WTC11 (cell line): ENCODE results near the gene WDR72. TPM values are rescaled to one million over a fixed set of nuclear protein-coding genes. Genes with fewer than 3 reads are reported as not detected.

ENCODE experiments used
- ATAC-seq: fragments of 200-7000 bp; cut with Tn5 transposase; 2 replicates; pipeline ENCODE4 v1.10.0; 2021; ENCODE audit warnings: mild to moderate bottlenecking, moderate library complexity
- CTCF ChIA-PET: fragments of 300-600 bp; sonication (Branson Sonifier 250); formaldehyde crosslinking; loops from one replicate; lab custom pipeline; 2021; ENCODE audit warnings: antibody characterized with exemption; lab: Charles Lee
- POLR2A ChIA-PET: fragments of 350-600 bp; sonication (Branson Sonifier 250); formaldehyde crosslinking; loops from one replicate; lab custom pipeline; 2021; ENCODE audit warnings: antibody characterized with exemption; lab: Charles Lee
- DNase-seq: peaks from one replicate; pipeline ENCODE4 v3.0.0; 2021; ENCODE audit warnings: low spot score
- H3K27ac Mint-ChIP-seq: 2 replicates; pipeline ENCODE4 v1.8.0; 2021; ENCODE audit warnings: mixed read lengths
- H3K27me3 Mint-ChIP-seq: 2 replicates; pipeline ENCODE4 v1.8.0; 2021; ENCODE audit warnings: low read depth, mild to moderate bottlenecking, moderate library complexity, mixed read lengths
- H3K36me3 Mint-ChIP-seq: 2 replicates; pipeline ENCODE4 v1.8.0; 2021; ENCODE audit warnings: mixed read lengths
- H3K4me1 Mint-ChIP-seq: 2 replicates; pipeline ENCODE4 v1.8.0; 2022; ENCODE audit warnings: mixed read lengths
- H3K4me3 Mint-ChIP-seq: 2 replicates; pipeline ENCODE4 v1.8.0; 2021; ENCODE audit warnings: mild to moderate bottlenecking, moderate library complexity, mixed read lengths
- H3K9me3 Mint-ChIP-seq: 2 replicates; pipeline ENCODE4 v1.8.0; 2021; ENCODE audit warnings: mixed read lengths
- AR ChIP-seq: fragments of 250-450 bp; sonication (Bioruptor Pico); IDR thresholded peaks from 2 replicates; pipeline ENCODE4 v1.9.0; 2021; ENCODE audit warnings: mild to moderate bottlenecking
- CDX4 ChIP-seq: fragments of 250-450 bp; sonication (Bioruptor Pico); IDR thresholded peaks from 2 replicates; pipeline ENCODE4 v1.9.0; 2021; ENCODE audit warnings: moderate library complexity, mild to moderate bottlenecking, inconsistent platforms, borderline replicate concordance
- ETV6 ChIP-seq: sonication (generic); formaldehyde crosslinking; IDR thresholded peaks from 2 replicates; pipeline ENCODE4 v1.8.1; 2022; ENCODE audit warnings: mild to moderate bottlenecking, missing genetic modification reagents
- FOXK1 ChIP-seq: sonication (generic); formaldehyde crosslinking; IDR thresholded peaks from 2 replicates; pipeline ENCODE4 v1.8.0; 2022; ENCODE audit warnings: mild to moderate bottlenecking, moderate library complexity, missing genetic modification reagents
- GTF2I ChIP-seq: fragments of 250-450 bp; sonication (Bioruptor Pico); conservative IDR thresholded peaks from 2 replicates; pipeline ENCODE4 v1.4.0; 2021; ENCODE audit warnings: mild to moderate bottlenecking
- IRF2 ChIP-seq: sonication (generic); formaldehyde crosslinking; IDR thresholded peaks from 2 replicates; pipeline ENCODE4 v1.8.0; 2022; ENCODE audit warnings: low read depth, missing genetic modification reagents, borderline replicate concordance
- JUN ChIP-seq: sonication (generic); formaldehyde crosslinking; IDR thresholded peaks from 2 replicates; pipeline ENCODE4 v1.8.0; 2023; ENCODE audit warnings: mild to moderate bottlenecking, missing genetic modification reagents
- MAX ChIP-seq: sonication (generic); formaldehyde crosslinking; IDR thresholded peaks from 2 replicates; pipeline ENCODE4 v1.8.0; 2022; ENCODE audit warnings: mild to moderate bottlenecking, missing genetic modification reagents
- MXD4 ChIP-seq: fragments of 250-450 bp; sonication (Bioruptor Pico); IDR thresholded peaks from 2 replicates; pipeline ENCODE4 v1.8.0; 2021; ENCODE audit warnings: mild to moderate bottlenecking, moderate library complexity, borderline replicate concordance
- NFATC4 ChIP-seq: fragments of 250-450 bp; sonication (Bioruptor Pico); IDR thresholded peaks from 2 replicates; pipeline ENCODE4 v1.9.0; 2021; ENCODE audit warnings: mild to moderate bottlenecking
- NR1H2 ChIP-seq: sonication (generic); formaldehyde crosslinking; IDR thresholded peaks from 2 replicates; pipeline ENCODE4 v1.9.0; 2021; ENCODE audit warnings: mild to moderate bottlenecking, moderate library complexity, missing genetic modification reagents
- NR3C1 ChIP-seq: sonication (generic); formaldehyde crosslinking; conservative IDR thresholded peaks from 2 replicates; pipeline ENCODE4 v1.8.1; 2023; ENCODE audit warnings: low read depth, mild to moderate bottlenecking, missing genetic modification reagents
- ZNF138 ChIP-seq: sonication (generic); formaldehyde crosslinking; conservative IDR thresholded peaks from 2 replicates; pipeline ENCODE4 v1.8.1; 2022; ENCODE audit warnings: mild to moderate bottlenecking, moderate library complexity, missing genetic modification reagents
- ZNF281 ChIP-seq: sonication (generic); formaldehyde crosslinking; IDR thresholded peaks from 2 replicates; pipeline ENCODE4 v1.8.0; 2023; ENCODE audit warnings: mild to moderate bottlenecking, missing genetic modification reagents
- ZNF416 ChIP-seq: fragments of 250-450 bp; sonication (Bioruptor Pico); IDR thresholded peaks from 2 replicates; pipeline ENCODE4 v1.9.0; 2021; ENCODE audit warnings: mild to moderate bottlenecking, inconsistent platforms
- ZNF423 ChIP-seq: fragments of 250-450 bp; sonication (Bioruptor Pico); IDR thresholded peaks from 2 replicates; pipeline ENCODE4 v2.1.2; 2022; ENCODE audit warnings: mild to moderate bottlenecking, moderate library complexity
- total RNA-seq: library from RNA; stranded (reverse); gene quantifications from 3 replicates; pipeline ENCODE4 v1.2.3, GENCODE V29; 2021
- TF ChIP-seq, protein P1 (sequence below): sonication (generic); formaldehyde crosslinking; IDR thresholded peaks from 2 replicates; pipeline ENCODE4 v1.8.1; 2022; ENCODE audit warnings: mild to moderate bottlenecking, moderate library complexity, missing genetic modification reagents
- TF ChIP-seq, protein P2 (sequence below): sonication (generic); formaldehyde crosslinking; IDR thresholded peaks from 2 replicates; pipeline ENCODE4 v1.8.0; 2022; ENCODE audit warnings: mild to moderate bottlenecking, missing genetic modification reagents
- TF ChIP-seq, protein P3 (sequence below): sonication (generic); formaldehyde crosslinking; IDR thresholded peaks from 2 replicates; pipeline ENCODE4 v1.8.1; 2023; ENCODE audit warnings: mild to moderate bottlenecking, missing genetic modification reagents, moderate library complexity
- TF ChIP-seq, protein P4 (sequence below): sonication (generic); formaldehyde crosslinking; IDR thresholded peaks from 2 replicates; pipeline ENCODE4 v1.8.1; 2022; ENCODE audit warnings: missing genetic modification reagents, borderline replicate concordance

WDR72 gene
- total RNA-seq, 1 experiment from 2014 or later: 8.6 TPM

DNA sequence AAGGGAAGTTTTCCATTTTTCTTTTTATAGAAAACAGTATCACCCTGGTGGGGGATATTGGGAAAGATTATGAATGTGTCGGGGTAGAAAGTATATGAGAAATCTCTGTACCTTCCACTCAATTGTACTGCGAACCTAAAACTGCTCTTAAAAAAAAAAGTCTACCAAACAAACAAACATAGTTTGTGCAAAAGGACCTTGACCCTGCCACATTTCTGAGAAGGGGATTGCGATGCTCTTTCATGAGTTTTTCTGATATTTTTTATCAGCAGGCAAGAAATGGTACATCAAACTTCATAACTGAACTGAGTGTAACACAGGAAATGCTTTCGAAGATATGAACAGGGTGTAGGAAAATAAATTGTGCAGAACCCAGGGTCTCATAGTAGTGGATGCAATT lies 286.0 kb downstream of the WDR72 start:
- peaks cover 3% of the 10 kb centered on the region; the same call in 1 of the 2 replicates for H3K4me1 Mint-ChIP-seq

DNA sequence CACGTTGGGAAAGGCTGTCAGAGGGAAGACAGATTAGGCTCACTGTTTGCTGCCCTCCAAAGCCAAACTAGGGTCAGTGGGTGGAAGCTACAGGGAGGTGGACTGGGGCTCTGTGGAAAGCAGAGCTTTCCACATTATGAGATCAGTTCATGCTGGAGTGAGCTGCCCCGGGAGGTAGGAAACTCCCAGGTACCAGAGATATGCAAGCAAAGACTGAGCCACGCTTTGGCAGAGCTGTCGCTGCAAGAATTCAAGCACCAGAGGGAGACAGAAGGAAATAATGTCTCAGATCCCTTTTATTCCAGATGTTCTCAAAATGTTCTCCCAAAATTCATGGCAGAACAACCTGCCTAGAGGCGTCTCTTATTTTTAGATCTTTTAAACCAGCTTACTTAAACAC lies 286.6 kb downstream of the WDR72 start:
- Mint-ChIP-seq H3K4me1 (peaks cover 4% of the 10 kb centered on the region; the same call in 1 of the 2 replicates), H3K27ac (no peak overlapping the region), H3K9me3 (peaks cover 6% of the 10 kb centered on the region), H3K27me3 (no peaks in the 10 kb centered on the region), H3K4me3 (no peak overlapping the region), H3K36me3 (no peaks in the 10 kb centered on the region)
- CTCF ChIA-PET: no interaction called here
- ATAC-seq (peak; percentile 48), DNase-seq (no peak)
- POLR2A ChIA-PET: no interaction called here
- no peak for TF ChIP-seq NFATC4 (CRISPR knock-in tag)
- no peak for TF ChIP-seq CDX4 (CRISPR knock-in tag)
- TF ChIP-seq, protein P1, sequence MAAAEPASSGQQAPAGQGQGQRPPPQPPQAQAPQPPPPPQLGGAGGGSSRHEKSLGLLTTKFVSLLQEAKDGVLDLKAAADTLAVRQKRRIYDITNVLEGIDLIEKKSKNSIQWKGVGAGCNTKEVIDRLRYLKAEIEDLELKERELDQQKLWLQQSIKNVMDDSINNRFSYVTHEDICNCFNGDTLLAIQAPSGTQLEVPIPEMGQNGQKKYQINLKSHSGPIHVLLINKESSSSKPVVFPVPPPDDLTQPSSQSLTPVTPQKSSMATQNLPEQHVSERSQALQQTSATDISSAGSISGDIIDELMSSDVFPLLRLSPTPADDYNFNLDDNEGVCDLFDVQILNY (CRISPR knock-in tag): no peak
- TF ChIP-seq FOXK1: no peak
- no peak for TF ChIP-seq MXD4 (CRISPR knock-in tag)
- no peak for TF ChIP-seq GTF2I (CRISPR knock-in tag)
- TF ChIP-seq AR: no peak
- no peak for TF ChIP-seq NR1H2

More for the DNA sequence above, 286.0 kb downstream of the WDR72 start:
- no peak for ATAC-seq
- no peak for DNase-seq
- POLR2A ChIA-PET: no interaction called here
- Mint-ChIP-seq H3K27me3 (no peaks in the 10 kb centered on the region), H3K4me3 (no peak overlapping the region), H3K27ac (no peak overlapping the region)
- CTCF ChIA-PET: no interaction called here
- TF ChIP-seq, protein P2, sequence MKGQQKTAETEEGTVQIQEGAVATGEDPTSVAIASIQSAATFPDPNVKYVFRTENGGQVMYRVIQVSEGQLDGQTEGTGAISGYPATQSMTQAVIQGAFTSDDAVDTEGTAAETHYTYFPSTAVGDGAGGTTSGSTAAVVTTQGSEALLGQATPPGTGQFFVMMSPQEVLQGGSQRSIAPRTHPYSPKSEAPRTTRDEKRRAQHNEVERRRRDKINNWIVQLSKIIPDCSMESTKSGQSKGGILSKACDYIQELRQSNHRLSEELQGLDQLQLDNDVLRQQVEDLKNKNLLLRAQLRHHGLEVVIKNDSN (CRISPR knock-in tag): no peak
- TF ChIP-seq MAX (CRISPR knock-in tag): no peak
- no peak for TF ChIP-seq ZNF281
- TF ChIP-seq, protein P3, sequence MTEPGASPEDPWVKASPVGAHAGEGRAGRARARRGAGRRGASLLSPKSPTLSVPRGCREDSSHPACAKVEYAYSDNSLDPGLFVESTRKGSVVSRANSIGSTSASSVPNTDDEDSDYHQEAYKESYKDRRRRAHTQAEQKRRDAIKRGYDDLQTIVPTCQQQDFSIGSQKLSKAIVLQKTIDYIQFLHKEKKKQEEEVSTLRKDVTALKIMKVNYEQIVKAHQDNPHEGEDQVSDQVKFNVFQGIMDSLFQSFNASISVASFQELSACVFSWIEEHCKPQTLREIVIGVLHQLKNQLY (CRISPR knock-in tag): no peak
- TF ChIP-seq ZNF423: no peak
- no peak for TF ChIP-seq FOXK1
- TF ChIP-seq MXD4 (CRISPR knock-in tag): no peak
- no peak for TF ChIP-seq ZNF416 (CRISPR knock-in tag)
- no peak for TF ChIP-seq ZNF138
- TF ChIP-seq NR1H2: no peak
- TF ChIP-seq NR3C1 (CRISPR knock-in tag): no peak
- TF ChIP-seq JUN (CRISPR knock-in tag): no peak
- no peak for TF ChIP-seq IRF2 (CRISPR knock-in tag)
- no peak for TF ChIP-seq ETV6
- TF ChIP-seq, protein P4, sequence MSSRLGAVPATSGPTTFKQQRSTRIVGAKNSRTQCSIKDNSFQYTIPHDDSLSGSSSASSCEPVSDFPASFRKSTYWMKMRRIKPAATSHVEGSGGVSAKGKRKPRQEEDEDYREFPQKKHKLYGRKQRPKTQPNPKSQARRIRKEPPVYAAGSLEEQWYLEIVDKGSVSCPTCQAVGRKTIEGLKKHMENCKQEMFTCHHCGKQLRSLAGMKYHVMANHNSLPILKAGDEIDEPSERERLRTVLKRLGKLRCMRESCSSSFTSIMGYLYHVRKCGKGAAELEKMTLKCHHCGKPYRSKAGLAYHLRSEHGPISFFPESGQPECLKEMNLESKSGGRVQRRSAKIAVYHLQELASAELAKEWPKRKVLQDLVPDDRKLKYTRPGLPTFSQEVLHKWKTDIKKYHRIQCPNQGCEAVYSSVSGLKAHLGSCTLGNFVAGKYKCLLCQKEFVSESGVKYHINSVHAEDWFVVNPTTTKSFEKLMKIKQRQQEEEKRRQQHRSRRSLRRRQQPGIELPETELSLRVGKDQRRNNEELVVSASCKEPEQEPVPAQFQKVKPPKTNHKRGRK (CRISPR knock-in tag): no peak
- TF ChIP-seq, all 79 proteins: peak for 0
- H3K36me3 Mint-ChIP-seq: no peaks in the 10 kb centered on the region
- peaks cover 6% of the 10 kb centered on the region for H3K9me3 Mint-ChIP-seq
